ENCODE measurements around the gene BEND3. TPM values are rescaled to one million over a fixed set of nuclear protein-coding genes. Genes with fewer than 3 reads are reported as not detected.
"Not testable (repeated sequence)": the region's sequence is repeated elsewhere in the genome, so short reads cannot be mapped to it uniquely, and the experiment has no call there.

The BEND3 gene
- 16.3 and 17.9 TPM in 2 replicates for total RNA-seq (2013; cell fraction: nucleolus; rRNA removed)
- 3.4 and 3.9 TPM in 2 replicates for total RNA-seq (2014; rRNA removed)
- 3.0 and 4.0 TPM in 2 replicates for total RNA-seq (2014; rRNA removed; fragmentation: Illumina TruSeq; extraction: Trizol)
- 8.1 and 9.0 TPM in 2 replicates for total RNA-seq (2021)
- 1.4 TPM for polyA plus RNA-seq (2011; ENCODE audit: low read depth)
- 2.5 and 3.7 TPM in 2 replicates for polyA plus RNA-seq (2011; rRNA removed)
- polyA plus RNA-seq (2011; cell fraction: cytosol; rRNA removed): 3.7 and 4.7 TPM in 2 replicates
- 3.8 and 4.5 TPM in 2 replicates for polyA plus RNA-seq (2011; cell fraction: nucleus; rRNA removed)
- 1.5 and 1.9 TPM in 2 replicates for polyA plus RNA-seq (2012)
- 3.4 and 3.8 TPM in 2 replicates for polyA plus RNA-seq (2014; fragmentation: Illumina TruSeq; extraction: Trizol)
- 1 to 10 TPM; 1.1 to 2.0 TPM for polyA plus RNA-seq (2014; fragmentation: Nextera tagmentation; extraction: Ambion mirVana)
- polyA plus RNA-seq (2014; rRNA removed): 3.1 and 3.8 TPM in 2 replicates
- 1 to 10 TPM; 2.4 to 3.4 TPM for polyA plus RNA-seq (2016; fragmentation: Nextera tagmentation; extraction: Ambion mirVana)
- polyA minus RNA-seq (2011; rRNA and poly(A)+ RNA removed): 9.2 and 11.5 TPM in 2 replicates
- polyA minus RNA-seq (2011; cell fraction: cytosol; rRNA and poly(A)+ RNA removed): 6.8 and 7.6 TPM in 2 replicates
- 3.4 and 5.8 TPM in 2 replicates for polyA minus RNA-seq (2011; cell fraction: nucleus; rRNA and poly(A)+ RNA removed)
- Bru-seq, nascent RNA: percentile 45 among the genes with signal in this experiment
- percentile 45 among the genes with signal in this experiment for BruChase-seq, experiment 1, labeled RNA remaining after a 6-hour chase
- percentile 48 among the genes with signal in this experiment for BruChase-seq, experiment 2, labeled RNA remaining after a 2-hour chase
- long read RNA-seq, experiment 1: 0 reads
- long read RNA-seq, experiment 2, partial matches to known transcripts: 0 of 14 reads
- long read RNA-seq, experiment 2, other reads (novel, unspliced or antisense): 14 of 14 reads

DNA sequence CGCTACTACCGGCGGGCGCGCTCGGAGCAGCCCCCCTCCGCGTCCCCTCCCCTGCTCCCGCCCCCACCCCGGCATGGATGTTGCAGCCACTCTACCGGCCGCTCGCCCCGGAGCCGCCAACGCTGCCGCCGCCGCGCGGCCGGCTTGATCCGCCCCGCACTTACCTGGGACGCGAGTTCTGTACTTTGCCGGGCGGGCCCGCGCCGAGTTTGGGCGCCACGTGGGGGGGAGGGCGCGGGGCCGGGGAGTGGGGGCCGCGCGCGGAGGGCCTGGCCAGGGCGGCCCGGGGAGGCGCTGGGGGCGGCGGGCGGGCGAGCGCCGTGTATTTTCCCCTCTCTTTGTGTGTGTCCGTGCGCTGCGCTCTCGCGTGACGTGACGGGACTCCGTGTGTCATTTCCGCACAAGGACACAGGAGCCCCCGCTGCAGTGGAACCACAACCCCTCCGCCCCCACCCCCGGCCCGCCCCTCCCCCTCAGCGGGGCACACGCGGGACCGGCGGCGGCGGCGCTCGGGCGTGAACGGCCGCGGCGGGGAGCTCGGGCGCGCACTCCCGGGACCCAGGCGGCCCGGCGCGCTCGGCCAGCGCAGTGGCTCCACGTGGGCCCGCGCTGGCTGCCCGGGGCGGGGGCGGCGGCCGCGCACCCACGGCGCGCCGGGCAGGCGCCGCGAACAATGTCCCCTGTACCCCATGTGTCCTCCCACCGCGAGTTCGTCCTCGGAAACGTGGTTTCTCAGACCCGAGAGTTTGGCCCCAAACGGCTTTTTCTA lies at the start of gene BEND3:
BEND3 (minus strand) TSS at position 590 of the 769 bp plus-strand sequence. CDS start 16,230 bp downstream, outside the sequence.
- Histone ChIP-seq H4K20me1 (ENCODE audit: control insufficient read depth, insufficient read depth) (no peaks in the 10 kb centered on the region), H2AFZ (ENCODE audit: control insufficient read depth, low read depth, low read length) (peak within 1 kb of the TSS; percentile 85), H3K27ac (ENCODE audit: control insufficient read depth, insufficient read depth) (no peak within 1 kb of the TSS), H3K79me2 (ENCODE audit: control insufficient read depth, insufficient read depth, low read length) (no peaks in the 10 kb centered on the region), H3K4me3 (peak within 1 kb of the TSS; percentile 68), H3K4me1 (ENCODE audit: control insufficient read depth, insufficient read depth, low read length) (peaks cover 12% of the 10 kb centered on the region), H3K9ac (ENCODE audit: control insufficient read depth, insufficient read depth, low read length) (peak within 1 kb of the TSS; percentile 72; the same call in 1 of the 2 replicates), H3K36me3 (ENCODE audit: control insufficient read depth in 2 of 2, insufficient read depth in 2 of 2, low read length in 1 of 2) (no peaks in the 10 kb centered on the region), H3K9me3 (replicated peaks; ENCODE audit: control insufficient read depth, insufficient read depth, low read length) (no peaks in the 10 kb centered on the region), H3K27me3 (replicated peaks in 1 of 2; ENCODE audit: control insufficient read depth in 2 of 2, insufficient read depth in 2 of 2, low read length in 1 of 2) (no peaks in the 10 kb centered on the region; a peak in 1 of 4 replicates), H3K4me2 (ENCODE audit: control insufficient read depth, insufficient read depth) (peak within 1 kb of the TSS; percentile 99)
- in situ Hi-C loops (cut with MboI) (no loop called here), intact Hi-C loops (cut with micrococcal nuclease; ENCODE audit: unreplicated experiment) (loop anchor here (1.0 to 10.0 kb wide), 4 partner anchors 38 to 540 kb away; partner anchors contain the start of gene MTRES1)
- RAD21 ChIA-PET (ENCODE audit: unreplicated experiment): interaction anchor here (0.8 to 1.9 kb wide), 3 partner anchors 10 to 16 kb away, joined by 3 to 11 read pairs (median 4); no protein-coding TSS in a partner anchor
- TF ChIP-seq EGR1 (IDR thresholded peaks at IDR 0.05; ENCODE audit: borderline replicate concordance in 1 of 2, low read depth in 2 of 2, low read length in 2 of 2) (peak in 1 of 2 experiments; percentile 36; a peak in 1 of 3 replicates), POLR2A (IDR thresholded peaks at IDR 0.05; ENCODE audit: low read depth, low read length) (peak; percentile 23), GABPA (IDR thresholded peaks at IDR 0.05; ENCODE audit: low read depth) (no peak)
- DNase-seq (ENCODE audit: low read depth, low spot score) (no peak), FAIRE-seq (no peak), ATAC-seq (peak; percentile 13)
- SMC1A ChIA-PET (ENCODE audit: uncharacterized antibody, unreplicated experiment): no interaction called here
- POLR2A ChIA-PET: interaction anchor here (1.1 kb wide), 1 partner anchor 18 kb away, joined by 4 read pairs; no protein-coding TSS in a partner anchor
- BruUV-seq (replicated peaks): no TSS peak
- WGBS (ENCODE audit: insufficient coverage, insufficient replicate concordance, low lambda C conversion rate, missing lambda C conversion rate): 0% methylated on average over 28 of the region's 109 CpGs
- CTCF ChIA-PET: interaction anchor here (1.3 to 1.5 kb wide), 3 partner anchors 11 to 87 kb away, joined by 3 read pairs; partner anchors contain the start of gene MTRES1

DNA sequence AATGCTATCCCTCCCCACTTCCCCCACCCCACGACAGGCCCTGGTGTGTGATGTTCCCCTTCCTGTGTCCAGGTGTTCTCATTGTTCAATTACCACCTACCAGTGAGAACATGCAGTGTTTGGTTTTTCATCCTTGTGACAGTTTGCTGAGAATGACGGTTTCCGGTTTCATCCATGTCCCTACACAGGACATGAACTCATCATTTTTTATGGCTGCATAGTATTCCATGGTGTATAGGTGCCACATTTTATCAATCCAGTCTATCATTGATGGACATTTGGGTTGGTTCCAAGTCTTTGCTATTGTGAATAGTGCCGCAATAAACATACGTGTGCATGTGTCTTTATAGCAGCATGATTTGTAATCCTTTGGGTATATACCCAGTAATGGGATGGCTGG lies 49.0 kb upstream of the BEND3 start:
- H3K27me3 ChIP-seq (replicated peaks in 1 of 2; ENCODE audit: control insufficient read depth in 2 of 2, insufficient read depth in 2 of 2, low read length in 1 of 2); H3K9me3 ChIP-seq (replicated peaks; ENCODE audit: control insufficient read depth, insufficient read depth, low read length); intact Hi-C loops (cut with micrococcal nuclease; ENCODE audit: unreplicated experiment); FAIRE-seq; H3K4me2 ChIP-seq (ENCODE audit: control insufficient read depth, insufficient read depth); BruUV-seq (replicated peaks); H3K27ac ChIP-seq (ENCODE audit: control insufficient read depth, insufficient read depth); DNase-seq (ENCODE audit: low read depth, low spot score); ATAC-seq; SMC1A ChIA-PET (ENCODE audit: uncharacterized antibody, unreplicated experiment); H3K4me3 ChIP-seq; H3K79me2 ChIP-seq (ENCODE audit: control insufficient read depth, insufficient read depth, low read length); H2AFZ ChIP-seq (ENCODE audit: control insufficient read depth, low read depth, low read length); in situ Hi-C loops (cut with MboI); H3K36me3 ChIP-seq (ENCODE audit: control insufficient read depth in 2 of 2, insufficient read depth in 2 of 2, low read length in 1 of 2); CTCF ChIA-PET; RAD21 ChIA-PET (ENCODE audit: unreplicated experiment); POLR2A ChIA-PET; H4K20me1 ChIP-seq (ENCODE audit: control insufficient read depth, insufficient read depth); H3K4me1 ChIP-seq (ENCODE audit: control insufficient read depth, insufficient read depth, low read length); H3K9ac ChIP-seq (ENCODE audit: control insufficient read depth, insufficient read depth, low read length): not testable (repeated sequence)
- 100% methylated on average over 2 of the region's 5 CpGs for WGBS (ENCODE audit: insufficient coverage, insufficient replicate concordance, low lambda C conversion rate, missing lambda C conversion rate)

Measured in GM12878 (cell line).